Trophoblast cell (in vitro differentiated cells and primary cell): Measurements from ENCODE around the gene SLC7A5.
A peak's percentile ranks its signal among the peaks of the same experiment; 100 is the strongest.

ENCODE experiments used
- DNase-seq, 2 donors: peaks; one replicate each; pipeline ENCODE4 v3.0.0-alpha.2; 2016
- H2AFZ ChIP-seq: 2 replicates; pipeline ENCODE4 v1.6.1; 2013; ENCODE audit warnings: low read length, moderate library complexity, mild to moderate bottlenecking; ENCODE audit not compliant: insufficient read depth, poor library complexity
- H2AK5ac ChIP-seq: 2 replicates; pipeline ENCODE4 v1.6.1; 2013; ENCODE audit warnings: mild to moderate bottlenecking, low read length
- H2BK120ac ChIP-seq: 2 replicates; pipeline ENCODE4 v1.6.1; 2013; ENCODE audit warnings: low read length, mild to moderate bottlenecking, moderate library complexity; ENCODE audit not compliant: insufficient read depth, poor library complexity
- H2BK12ac ChIP-seq: 2 replicates; pipeline ENCODE4 v1.6.1; 2013; ENCODE audit warnings: mild to moderate bottlenecking, low read length, moderate library complexity
- H2BK5ac ChIP-seq: 2 replicates; pipeline ENCODE4 v1.6.1; 2013; ENCODE audit warnings: low read length, low read depth, moderate library complexity, mild to moderate bottlenecking; ENCODE audit not compliant: poor library complexity
- H3K14ac ChIP-seq: 2 replicates; pipeline ENCODE4 v1.6.1; 2013; ENCODE audit warnings: mild to moderate bottlenecking, low read length
- H3K18ac ChIP-seq: 2 replicates; pipeline ENCODE4 v1.6.1; 2013; ENCODE audit warnings: mild to moderate bottlenecking, low read length
- H3K23ac ChIP-seq: 2 replicates; pipeline ENCODE4 v1.6.1; 2013; ENCODE audit warnings: low read length
- H3K27ac ChIP-seq: 2 replicates; pipeline ENCODE4 v1.5.1; 2013; ENCODE audit warnings: low read depth, mild to moderate bottlenecking, inconsistent platforms, low read length, moderate library complexity
- H3K27me3 ChIP-seq: 2 replicates; pipeline ENCODE4 v1.6.1; 2013; ENCODE audit warnings: inconsistent platforms, mild to moderate bottlenecking, low read length, moderate library complexity; ENCODE audit not compliant: insufficient read depth
- H3K36me3 ChIP-seq, 2 experiments: 1 replicate in 1 of 2; 2 replicates in 1 of 2; pipeline ENCODE4 v1.6.1; 2013; ENCODE audit warnings: low read length in 2 of 2, mild to moderate bottlenecking in 2 of 2, moderate library complexity in 1 of 2; ENCODE audit not compliant: insufficient read depth in 2 of 2, control insufficient read depth in 1 of 2
- H3K4ac ChIP-seq: 2 replicates; pipeline ENCODE4 v1.6.1; 2013; ENCODE audit warnings: low read depth, mild to moderate bottlenecking, low read length, moderate library complexity
- H3K4me1 ChIP-seq, 2 experiments: 1 replicate in 1 of 2; 2 replicates in 1 of 2; pipeline ENCODE4 v1.6.1; 2013; ENCODE audit warnings: low read length in 2 of 2, mild to moderate bottlenecking in 2 of 2, moderate library complexity in 1 of 2; ENCODE audit not compliant: insufficient read depth in 2 of 2, control insufficient read depth in 1 of 2
- H3K4me2 ChIP-seq: 2 replicates; pipeline ENCODE4 v1.6.1; 2013; ENCODE audit warnings: inconsistent platforms, mild to moderate bottlenecking, low read length, moderate library complexity
- H3K4me3 ChIP-seq: 2 replicates; pipeline ENCODE4 v1.5.1; 2013; ENCODE audit warnings: mild to moderate bottlenecking, low read depth, low read length, inconsistent platforms
- H3K79me1 ChIP-seq: one replicate; pipeline ENCODE4 v1.6.1; 2013; ENCODE audit warnings: low read length
- H3K79me2 ChIP-seq: 2 replicates; pipeline ENCODE4 v1.6.1; 2013; ENCODE audit warnings: low read length, mild to moderate bottlenecking; ENCODE audit not compliant: control insufficient read depth, insufficient read depth, poor library complexity
- H3K9ac ChIP-seq: 2 replicates; pipeline ENCODE4 v1.6.1; 2013; ENCODE audit warnings: mild to moderate bottlenecking, low read length
- H3K9me3 ChIP-seq: 2 replicates; pipeline ENCODE4 v1.6.1; 2013; ENCODE audit warnings: low read depth, mild to moderate bottlenecking, control low read depth, inconsistent platforms, low read length; ENCODE audit not compliant: insufficient read depth
- H4K12ac ChIP-seq: 2 replicates; pipeline ENCODE4 v1.6.1; 2013; ENCODE audit warnings: low read depth, mild to moderate bottlenecking, low read length, moderate library complexity
- H4K8ac ChIP-seq: 2 replicates; pipeline ENCODE4 v1.6.1; 2013; ENCODE audit warnings: low read depth, mild to moderate bottlenecking, low read length, moderate library complexity
- H4K91ac ChIP-seq: one replicate; pipeline ENCODE4 v1.6.1; 2013; ENCODE audit warnings: low read depth, mild to moderate bottlenecking, low read length, moderate library complexity
- WGBS: extraction: QIAGEN DNeasy Blood & Tissue Kit; methylation state at CpG from one replicate; pipeline ENCODE4 v1.1.7; 2013; ENCODE audit warnings: missing lambda C conversion rate; ENCODE audit not compliant: insufficient read length, insufficient coverage; ENCODE audit errors: extremely low coverage; 5-methylcytosine and 5-hydroxymethylcytosine counted together

SLC7A5 gene

GRCh38 chr16:87844120-87844733 lies 25.1 kb downstream of the SLC7A5 start:
- Histone ChIP-seq H3K9ac (no peak overlapping the region), H3K18ac (no peak overlapping the region), H3K4me1 (peaks cover 6 to 20% of the 10 kb centered on the region in 2 experiments), H2BK5ac (no peak overlapping the region), H3K14ac (no peak overlapping the region), H4K91ac (no peak overlapping the region), H4K12ac (no peak overlapping the region), H2BK12ac (no peak overlapping the region), H3K36me3 (peaks cover 92 to 93% of the 10 kb centered on the region in 2 experiments), H3K27ac (no peak overlapping the region), H3K27me3 (no peaks in the 10 kb centered on the region), H2BK120ac (no peak overlapping the region), H3K4me3 (no peak overlapping the region), H2AK5ac (no peak overlapping the region), H3K4ac (peak overlapping the region; percentile 16), H4K8ac (no peak overlapping the region), H3K4me2 (no peak overlapping the region), H3K79me1 (peaks cover 2% of the 10 kb centered on the region), H3K23ac (no peak overlapping the region), H3K9me3 (peaks cover 3% of the 10 kb centered on the region), H3K79me2 (peaks cover 13% of the 10 kb centered on the region), H2AFZ (no peak overlapping the region)
- DNase-seq = no peak
- WGBS = no CpG with 5 or more reads among the region's 30 CpGs

- Histone ChIP-seq H3K4ac (no peak overlapping the region), H3K4me2 (no peak overlapping the region), H4K91ac (no peak overlapping the region), H2AK5ac (no peak overlapping the region), H2BK5ac (no peak overlapping the region), H3K27me3 (no peaks in the 10 kb centered on the region), H4K8ac (no peak overlapping the region), H3K79me2 (peaks cover 13% of the 10 kb centered on the region), H4K12ac (no peak overlapping the region), H3K36me3 (peaks cover 92 to 93% of the 10 kb centered on the region in 2 experiments), H3K4me3 (peak overlapping the region; percentile 10), H2AFZ (no peak overlapping the region), H3K79me1 (peaks cover 2% of the 10 kb centered on the region), H2BK120ac (no peak overlapping the region), H3K9ac (no peak overlapping the region), H3K23ac (no peak overlapping the region), H3K27ac (no peak overlapping the region), H2BK12ac (no peak overlapping the region), H3K4me1 (peaks cover 6 to 20% of the 10 kb centered on the region in 2 experiments), H3K18ac (no peak overlapping the region), H3K14ac (no peak overlapping the region), H3K9me3 (peaks cover 3% of the 10 kb centered on the region)
- DNase-seq = no peak
- WGBS = no CpG with 5 or more reads among the region's 17 CpGs
These were observed 25.6 kb downstream of the SLC7A5 start for GRCh38 chr16:87843678-87844105.

- DNase-seq = no peak
- Histone ChIP-seq H3K9me3 (peaks cover 1% of the 10 kb centered on the region), H3K79me1 (peaks cover 2% of the 10 kb centered on the region), H2BK12ac (no peak overlapping the region), H3K9ac (no peak overlapping the region), H3K27ac (no peak overlapping the region), H2BK5ac (no peak overlapping the region), H4K12ac (no peak overlapping the region), H4K8ac (no peak overlapping the region), H3K18ac (peak overlapping the region; percentile 31), H3K4me1 (peaks cover 6 to 18% of the 10 kb centered on the region in 2 experiments), H2AK5ac (no peak overlapping the region), H3K4ac (no peak overlapping the region), H3K4me3 (no peak overlapping the region), H3K36me3 (peaks cover 93% of the 10 kb centered on the region in 2 experiments), H4K91ac (no peak overlapping the region), H3K79me2 (peaks cover 7% of the 10 kb centered on the region), H2AFZ (no peak overlapping the region), H3K27me3 (no peaks in the 10 kb centered on the region), H2BK120ac (no peak overlapping the region), H3K4me2 (no peak overlapping the region), H3K14ac (no peak overlapping the region), H3K23ac (no peak overlapping the region)
- WGBS = no CpG with 5 or more reads among the region's 17 CpGs
These were observed 27.0 kb downstream of the SLC7A5 start for GRCh38 chr16:87842209-87842869.

GRCh38 chr16:87841340-87842208 lies 27.7 kb downstream of the SLC7A5 start:
- Histone ChIP-seq H3K4ac (no peak overlapping the region), H3K79me2 (peaks cover 2% of the 10 kb centered on the region), H2BK5ac (no peak overlapping the region), H3K14ac (no peak overlapping the region), H3K9ac (no peak overlapping the region), H4K91ac (no peak overlapping the region), H3K27ac (no peak overlapping the region), H4K12ac (no peak overlapping the region), H3K18ac (peak overlapping the region; percentile 8), H3K4me1 (peaks cover 6 to 18% of the 10 kb centered on the region in 2 experiments), H3K9me3 (peaks cover 1% of the 10 kb centered on the region), H3K79me1 (peaks cover 2% of the 10 kb centered on the region), H3K4me3 (no peak overlapping the region), H4K8ac (no peak overlapping the region), H2AK5ac (no peak overlapping the region), H3K36me3 (peaks cover 93% of the 10 kb centered on the region in 2 experiments), H2BK120ac (no peak overlapping the region), H2AFZ (no peak overlapping the region), H3K23ac (no peak overlapping the region), H3K4me2 (no peak overlapping the region), H3K27me3 (no peaks in the 10 kb centered on the region), H2BK12ac (no peak overlapping the region)
- DNase-seq = no peak
- WGBS = no CpG with 5 or more reads among the region's 22 CpGs
